GM19372 (cell line): ENCODE data around the gene OOSP3.

Experiments
- ATAC-seq: cut with Tn5 transposase; IDR thresholded peaks from one replicate; pipeline ENCODE4 v1.9.1; 2021; ENCODE audit warnings: mild to moderate bottlenecking, low read depth, moderate library complexity; ENCODE audit not compliant: unreplicated experiment

OOSP3 gene

GRCh38 chr11:59943997-59944714, 65.6 kb downstream of the OOSP3 start:
- no peak for ATAC-seq

- ATAC-seq = no peak
Measured at GRCh38 chr11:59944720-59945119, 66.1 kb downstream of the OOSP3 start.
